Small intestine (tissue), 7 donors: ENCODE data around the gene MRPL23. TPM values are rescaled to one million over a fixed set of nuclear protein-coding genes. Genes with fewer than 3 reads are reported as not detected.
"Not testable (repeated sequence)": the region's sequence is repeated elsewhere in the genome, so short reads cannot be mapped to it uniquely, and the experiment has no call there.

ENCODE experiments used
- DNase-seq, 2 donors: peaks; one replicate each; pipeline versions ENCODE4 v3.0.0 to v3.0.0-alpha.2; 2013
- FAIRE-seq: peaks from 2 replicates; lab custom pipeline; 2012; peaks lifted over from hg19 to GRCh38; lab: Jason Lieb, UNC
- H3K27ac ChIP-seq, 3 donors: one replicate each; pipeline ENCODE4 v1.5.1; 2013; ENCODE audit warnings: low read length in 2 of 3, mild to moderate bottlenecking in 2 of 3, control low read depth in 1 of 3, inconsistent platforms in 1 of 3, low read depth in 1 of 3, moderate library complexity in 1 of 3
- H3K27me3 ChIP-seq, 3 donors: one replicate each; pipeline ENCODE4 v1.6.1; 2013; ENCODE audit warnings: low read length in 3 of 3, inconsistent platforms in 1 of 3; ENCODE audit not compliant: control insufficient read depth in 3 of 3, insufficient read depth in 3 of 3
- H3K36me3 ChIP-seq, 3 donors: one replicate each; pipeline ENCODE4 v1.6.1; 2013; ENCODE audit warnings: low read length in 3 of 3, inconsistent platforms in 1 of 3, low read depth in 1 of 3, mild to moderate bottlenecking in 1 of 3, moderate library complexity in 1 of 3; ENCODE audit not compliant: control insufficient read depth in 3 of 3, insufficient read depth in 2 of 3
- H3K4me1 ChIP-seq, 3 donors: one replicate each; pipeline ENCODE4 v1.6.1; 2013; ENCODE audit warnings: low read length in 2 of 3, inconsistent platforms in 1 of 3, low read depth in 1 of 3, mild to moderate bottlenecking in 1 of 3, moderate library complexity in 1 of 3; ENCODE audit not compliant: control insufficient read depth in 3 of 3, insufficient read depth in 2 of 3
- H3K4me3 ChIP-seq, 3 donors: one replicate each; pipeline ENCODE4 v1.5.1; 2013; ENCODE audit warnings: low read length in 3 of 3, control low read depth in 1 of 3, inconsistent platforms in 1 of 3, low read depth in 1 of 3, mild to moderate bottlenecking in 1 of 3, moderate library complexity in 1 of 3
- H3K9me3 ChIP-seq, 2 donors: one replicate each; pipeline ENCODE4 v1.6.1; 2013; ENCODE audit warnings: low read depth in 1 of 2, low read length in 1 of 2; ENCODE audit not compliant: control insufficient read depth in 2 of 2, insufficient read depth in 1 of 2
- WGBS, 3 donors: extraction: QIAGEN DNeasy Blood & Tissue Kit; methylation state at CpG; one replicate each; pipeline ENCODE4 v1.1.7; 2013; 5-methylcytosine and 5-hydroxymethylcytosine counted together
- polyA plus RNA-seq, 4 donors: library from polyadenylated mRNA; stranded (reverse) in 3 of 4; unstranded in 1 of 4; fragments of 200-250 nt in 3 of 4; fragments of 120-200 nt in 1 of 4; gene quantifications; one replicate each; pipeline versions ENCODE4 v1.2.1 to v1.2.3, GENCODE V29; 2013
- donor health status: healthy with polysubstance abuse.
- donor health status: control.
- donor health status: control.
- donor health status: Bipolar disorder and iron deficiency.
- donor health status: healthy.

The MRPL23 gene
- polyA plus RNA-seq, 4 donors = 78.6 to 210 (median 139) TPM

DNA sequence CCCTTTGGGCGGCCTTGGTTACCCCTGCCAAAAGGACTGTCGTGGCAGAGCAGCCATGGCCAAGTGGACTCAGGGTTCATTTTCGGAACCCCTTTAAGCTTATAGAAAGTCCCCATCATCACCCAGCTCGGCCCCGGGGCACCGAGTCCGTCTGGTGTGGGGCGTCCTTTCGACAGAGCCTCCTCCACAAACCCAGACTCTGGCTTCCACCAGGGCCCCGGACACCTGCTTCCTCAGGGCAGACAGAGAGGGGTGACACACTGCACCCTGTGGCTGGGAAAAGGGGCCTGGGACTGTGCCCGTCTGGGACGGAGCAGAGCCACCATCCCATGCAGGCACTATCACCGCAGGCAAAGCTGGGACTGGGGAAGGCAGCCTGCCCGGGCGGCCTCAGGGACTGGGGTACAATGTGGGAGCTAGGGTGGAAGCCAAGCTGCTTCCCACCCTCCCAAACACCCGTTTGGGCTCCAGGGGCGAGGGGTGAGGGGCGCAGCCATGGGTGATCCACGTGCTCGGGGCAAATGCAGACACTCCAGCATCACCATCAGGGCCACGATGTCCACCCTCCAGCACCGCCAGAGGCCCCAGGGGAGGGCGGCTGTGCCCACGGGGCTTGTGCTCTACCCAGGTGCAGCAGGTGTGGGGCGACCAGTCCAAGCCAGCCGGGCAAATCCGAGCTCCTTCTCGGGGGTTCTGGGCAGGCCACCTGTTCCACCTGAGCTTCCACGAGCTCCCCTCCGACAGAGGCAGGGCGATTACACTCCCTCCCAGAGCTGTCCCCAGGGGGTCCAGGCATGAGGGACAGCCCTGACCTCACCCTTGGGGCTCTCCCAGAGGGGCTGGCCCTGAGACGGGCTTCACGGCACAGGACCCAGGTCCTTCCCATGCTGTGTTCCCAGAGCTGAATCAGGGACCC is 11.7 kb upstream of the MRPL23 start:
- Histone ChIP-seq H3K9me3 (no peaks in the 10 kb centered on the region), H3K27ac (no peak overlapping the region), H3K4me3 (no peak overlapping the region), H3K36me3 (no peaks in the 10 kb centered on the region), H3K27me3 (peaks cover 0 to 7% (median 0%) of the 10 kb centered on the region in 3 donors), H3K4me1 (peaks cover 0 to 5% (median 0%) of the 10 kb centered on the region in 3 donors)
- DNase-seq = no peak
- 81 to 87% (median 83%) methylated on average over 25 to 33 of the region's 33 CpGs for WGBS, 3 donors
- FAIRE-seq = no peak

DNA sequence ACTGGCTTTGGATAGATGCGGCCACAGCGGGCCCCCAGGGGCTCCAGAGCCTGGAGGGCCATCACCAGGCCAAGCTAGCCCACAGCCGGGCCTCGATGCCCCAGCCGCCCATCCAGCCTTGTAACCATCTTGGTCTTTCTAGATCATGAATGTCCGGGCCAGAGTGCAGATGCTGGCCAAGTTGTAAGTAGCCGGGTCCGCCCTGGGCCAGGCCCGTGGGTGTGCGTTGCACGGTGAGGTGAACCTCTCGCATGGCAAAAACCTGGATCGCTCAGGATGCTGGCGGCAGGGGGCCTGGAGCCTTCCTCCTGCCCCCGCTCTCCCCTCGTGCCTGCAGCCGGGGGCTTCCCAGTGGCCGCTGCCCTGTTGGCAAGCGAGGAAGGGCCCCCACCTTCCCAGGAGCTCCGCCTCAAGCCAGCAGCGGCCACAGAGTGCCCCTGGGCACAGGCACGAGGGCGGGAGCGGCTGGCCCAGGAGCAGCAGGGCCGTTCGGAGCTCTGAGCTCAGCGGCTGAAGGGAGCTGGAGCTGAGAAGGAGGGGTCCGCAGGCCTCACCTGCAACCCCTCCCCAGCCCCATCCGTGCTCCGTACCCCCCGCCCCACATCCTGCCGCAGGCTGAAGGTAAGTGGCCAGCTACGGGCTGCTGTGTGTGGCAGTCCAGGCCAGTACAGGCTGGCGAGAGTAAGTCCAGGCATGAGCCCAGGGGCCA is 10.9 kb upstream of the MRPL23 start:
- FAIRE-seq (no peak), DNase-seq (no peak)
- H3K4me3 ChIP-seq = no peak overlapping the region
- H3K36me3 ChIP-seq = no peaks in the 10 kb centered on the region
- peaks cover 0 to 7% (median 0%) of the 10 kb centered on the region in 3 donors for H3K27me3 ChIP-seq
- H3K9me3 ChIP-seq = no peaks in the 10 kb centered on the region
- H3K4me1 ChIP-seq = peaks cover 0 to 5% (median 0%) of the 10 kb centered on the region in 3 donors
- H3K27ac ChIP-seq = no peak overlapping the region
- WGBS, 3 donors = 80 to 90% (median 84%) methylated on average over 32 to 34 of the region's 34 CpGs

GRCh38 chr11:1936781-1937615 is 10.1 kb upstream of the MRPL23 start:
- H3K9me3 ChIP-seq = no peaks in the 10 kb centered on the region
- no peak overlapping the region for H3K4me3 ChIP-seq
- H3K27ac ChIP-seq = no peak overlapping the region
- FAIRE-seq (no peak), DNase-seq (no peak)
- H3K4me1 ChIP-seq = peaks cover 0 to 2% (median 0%) of the 10 kb centered on the region in 3 donors
- H3K27me3 ChIP-seq = peaks cover 0 to 5% (median 0%) of the 10 kb centered on the region in 3 donors
- 80 to 89% (median 81%) methylated on average over 30 to 34 of the region's 34 CpGs for WGBS, 3 donors
- no peaks in the 10 kb centered on the region for H3K36me3 ChIP-seq

DNA sequence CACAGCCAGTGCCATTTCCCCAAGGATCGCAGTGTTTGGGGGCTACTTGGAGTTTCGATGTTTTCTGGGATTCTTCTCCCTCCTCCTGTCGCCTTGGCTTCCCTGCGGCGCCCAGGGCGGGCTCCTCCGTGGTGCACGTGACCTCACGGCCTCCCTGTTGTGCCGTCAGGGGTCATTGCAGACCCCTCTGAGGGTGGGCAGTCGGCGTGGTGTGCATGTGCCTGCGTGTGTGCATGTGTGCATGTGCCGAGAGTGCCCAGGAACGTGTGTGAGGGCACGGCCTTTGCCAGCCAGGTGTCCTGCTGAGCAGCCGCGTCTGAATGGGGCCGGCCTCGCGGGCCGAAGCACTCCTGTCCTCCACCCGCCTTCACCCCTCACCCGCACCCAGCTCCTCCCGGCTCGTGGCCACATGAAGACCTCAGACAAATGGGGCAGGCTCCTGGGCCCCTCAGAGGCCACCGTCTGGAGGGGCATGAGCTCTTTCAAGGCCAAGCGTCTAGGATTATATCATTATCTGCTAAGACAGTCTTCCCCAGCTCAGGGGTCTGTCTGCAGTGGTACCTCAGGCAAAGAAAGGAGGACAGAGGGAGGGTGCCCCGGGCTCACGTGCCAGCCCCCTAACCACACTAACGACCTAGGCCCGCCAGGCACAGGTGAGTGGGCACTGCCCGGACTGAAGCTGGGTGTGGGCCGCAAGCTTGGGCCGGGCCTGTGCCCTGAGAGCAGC is 9.4 kb upstream of the MRPL23 start:
- no peaks in the 10 kb centered on the region for H3K36me3 ChIP-seq
- no peak overlapping the region for H3K27ac ChIP-seq
- no peaks in the 10 kb centered on the region for H3K4me1 ChIP-seq
- no peaks in the 10 kb centered on the region for H3K9me3 ChIP-seq
- no peak overlapping the region for H3K4me3 ChIP-seq
- 62 to 86% (median 73%) methylated on average over 35 of the region's 35 CpGs for WGBS, 3 donors
- no peaks in the 10 kb centered on the region for H3K27me3 ChIP-seq
- no peak for FAIRE-seq
- DNase-seq = no peak

- H3K27ac ChIP-seq = no peak overlapping the region
- WGBS, 3 donors = 76 to 85% (median 84%) methylated on average over 27 of the region's 27 CpGs
- no peaks in the 10 kb centered on the region for H3K36me3 ChIP-seq
Measured at GRCh38 chr11:1938343-1939005, 8.7 kb upstream of the MRPL23 start.

GRCh38 chr11:1939006-1939625 is 8.0 kb upstream of the MRPL23 start:
- FAIRE-seq = no peak
- WGBS, 3 donors = 22 to 32% (median 24%) methylated on average over 20 to 23 of the region's 23 CpGs
- no peak overlapping the region for H3K4me3 ChIP-seq
- H3K4me1 ChIP-seq = no peaks in the 10 kb centered on the region
- H3K36me3 ChIP-seq = no peaks in the 10 kb centered on the region
- H3K27me3 ChIP-seq = no peaks in the 10 kb centered on the region
- no peaks in the 10 kb centered on the region for H3K9me3 ChIP-seq
- H3K27ac ChIP-seq = no peak overlapping the region
- DNase-seq = no peak

More at GRCh38 chr11:1938343-1939005, 8.7 kb upstream of the MRPL23 start:
- DNase-seq (no peak), FAIRE-seq (no peak)
- Histone ChIP-seq H3K4me3 (no peak overlapping the region), H3K27me3 (no peaks in the 10 kb centered on the region), H3K9me3 (no peaks in the 10 kb centered on the region), H3K4me1 (no peaks in the 10 kb centered on the region)

DNA sequence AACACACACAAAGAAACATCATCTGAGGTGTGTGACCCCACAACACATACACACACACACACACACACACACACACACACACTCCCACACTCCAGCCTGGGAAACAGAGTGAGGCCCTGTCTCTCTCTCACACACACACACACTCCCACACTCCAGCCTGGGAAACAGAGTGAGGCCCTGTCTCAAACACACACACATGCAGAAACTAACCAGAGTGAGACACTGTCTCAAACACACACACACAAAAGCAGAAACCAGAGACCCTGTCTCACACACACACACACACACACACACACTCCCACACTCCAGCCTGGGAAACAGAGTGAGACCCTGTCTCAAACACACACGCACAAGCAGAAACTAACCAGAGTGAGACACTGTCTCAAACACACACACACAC is 7.3 kb upstream of the MRPL23 start:
- 82 to 93% (median 85%) methylated on average over 1 of the region's 1 CpG for WGBS, 3 donors
- H3K4me1 ChIP-seq, H3K27ac ChIP-seq, H3K9me3 ChIP-seq, H3K36me3 ChIP-seq, DNase-seq, H3K27me3 ChIP-seq, H3K4me3 ChIP-seq: not testable (repeated sequence)
- peak; percentile 87 for FAIRE-seq
